Spleen (tissue), 11 donors: ENCODE data around the gene SERPINA1. TPM values are rescaled to one million over a fixed set of nuclear protein-coding genes. Genes with fewer than 3 reads are reported as not detected.

Source experiments
- DNase-seq: peaks from one replicate; pipeline ENCODE4 v3.0.0-alpha.2; 2020
- H3K27ac ChIP-seq, 8 donors: fragments of 200-600 bp; sonication (generic) in 7 of 8; 1 replicate in 4 of 8; 2 replicates in 4 of 8; pipeline versions ENCODE4 v1.5.0 to v1.8.0; 2016 to 2021; ENCODE audit warnings: inconsistent platforms in 4 of 8, mild to moderate bottlenecking in 4 of 8, moderate library complexity in 1 of 8
- H3K27me3 ChIP-seq, 7 donors: fragments of 200-600 bp; sonication (generic) in 6 of 7; replicated peaks in 1 of 7; 1 replicate in 4 of 7; 2 replicates in 3 of 7; pipeline versions ENCODE4 v1.5.0 to v1.8.0; 2016 to 2021; ENCODE audit warnings: inconsistent platforms in 3 of 7, mild to moderate bottlenecking in 1 of 7
- H3K36me3 ChIP-seq, 6 donors: fragments of 200-600 bp; sonication (generic) in 5 of 6; 1 replicate in 4 of 6; 2 replicates in 2 of 6; pipeline versions ENCODE4 v1.5.0 to v1.8.0; 2016 to 2021; ENCODE audit warnings: inconsistent platforms in 2 of 6
- H3K4me1 ChIP-seq, 6 donors: fragments of 200-600 bp; sonication (generic) in 5 of 6; 1 replicate in 3 of 6; 2 replicates in 3 of 6; pipeline versions ENCODE4 v1.5.0 to v1.8.0; 2016 to 2021; ENCODE audit warnings: inconsistent platforms in 3 of 6
- H3K4me3 ChIP-seq, 8 donors: fragments of 200-600 bp; sonication (generic) in 7 of 8; 1 replicate in 4 of 8; 2 replicates in 4 of 8; pipeline versions ENCODE4 v1.5.0 to v1.8.0; 2016 to 2021; ENCODE audit warnings: inconsistent platforms in 4 of 8, mild to moderate bottlenecking in 4 of 8, moderate library complexity in 2 of 8
- H3K9me3 ChIP-seq, 8 donors: fragments of 200-600 bp; sonication (generic) in 7 of 8; 1 replicate in 4 of 8; 2 replicates in 4 of 8; pipeline versions ENCODE4 v1.5.0 to v1.8.0; 2016 to 2021; ENCODE audit warnings: inconsistent platforms in 4 of 8
- POLR2A ChIP-seq, 3 donors: fragments of 450-650 bp; IDR thresholded peaks; one replicate each; pipeline ENCODE4 v1.5.1; 2017; ENCODE audit warnings: antibody characterized with exemption in 3 of 3, mild to moderate bottlenecking in 1 of 3
- POLR2AphosphoS5 ChIP-seq, 3 donors: sonication (generic); formaldehyde crosslinking; IDR thresholded peaks; one replicate each; pipeline ENCODE4 v1.5.1; 2017; ENCODE audit warnings: antibody characterized with exemption in 3 of 3
- WGBS, 5 donors: extraction: QIAGEN DNeasy Blood & Tissue Kit in 3 of 5; methylation state at CpG; one replicate each; pipeline versions ENCODE4 v1.1.5 to v1.1.7; 2013 to 2018; 5-methylcytosine and 5-hydroxymethylcytosine counted together
- intact Hi-C: fragments of 100-400 bp; cut with DNase I; formaldehyde crosslinking; loops from one replicate; pipeline ENCODE4 v1.15.0; 2023; ENCODE audit warnings: low total_unique reads
- polyA plus RNA-seq, 3 donors: library from polyadenylated mRNA; stranded (reverse); fragments of 200-250 nt; gene quantifications; one replicate each; pipeline ENCODE4 v1.2.1, GENCODE V29; 2013
- total RNA-seq, 7 donors: library from RNA; depleted of rRNA in 3 of 7; stranded (reverse); fragments of >200 nt in 3 of 7; fragmentation: NEBNext Ultra II Directional in 4 of 7; extraction: Animal tissue kit (Norgen Biotek cat#: 25700) in 4 of 7; gene quantifications; one replicate each; pipeline versions ENCODE4 v1.1.0 to v1.2.1, GENCODE V29; 2016 to 2021
- TF ChIP-seq, protein P1 (sequence below), 11 experiments: fragments of 200-600 bp in 7 of 11; fragments of 450-650 bp in 4 of 11; sonication (generic) in 4 of 11; IDR thresholded peaks in 8 of 11; conservative IDR thresholded peaks in 3 of 11; 1 replicate in 7 of 11; 2 replicates in 4 of 11; pipeline versions ENCODE4 v1.4.0 to v1.8.0; 2016 to 2021; ENCODE audit warnings: antibody characterized with exemption in 11 of 11, inconsistent platforms in 4 of 11, mild to moderate bottlenecking in 1 of 11
- donor health status: healthy with polysubstance abuse.
- donor health status: DM: no; HTN: no; CAD: no; lungs with moderate emphysema.
- donor health status: DM: no; HTN: no; CAD: no.
- donor health status: Bipolar disorder and iron deficiency.
- donor health status: healthy.
- donor health status: DM: no; HTN: no; CAD: no.
- donor health status: DM: yes; HTN: yes; CAD: no.

Gene SERPINA1
- total and polyA plus RNA-seq, 10 donors = 28.4 to 701 (median 203) TPM

DNA sequence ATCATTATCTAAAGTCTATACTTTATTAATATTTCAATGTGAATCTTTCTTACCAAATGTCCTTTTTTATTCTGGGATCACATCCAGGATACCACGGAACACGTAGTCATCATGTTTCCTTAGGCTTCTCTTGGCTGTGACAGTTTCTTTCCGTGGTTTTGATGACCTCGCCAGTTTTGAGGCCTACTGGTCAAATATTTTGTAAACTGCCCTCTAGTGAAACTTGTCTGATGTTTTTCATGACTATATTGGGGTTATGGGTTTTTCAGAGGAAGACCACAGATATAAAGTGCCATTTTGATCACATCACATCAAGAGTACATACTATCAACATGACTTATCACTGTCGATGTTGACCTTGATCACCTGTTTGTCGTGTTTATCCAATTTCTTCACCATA is 51.1 kb downstream of the SERPINA1 start:
- intact Hi-C loops = no loop called here
- H3K27me3 ChIP-seq = peaks cover 0 to 30% (median 0%) of the 10 kb centered on the region in 7 donors
- no peak for TF ChIP-seq POLR2AphosphoS5 (IDR thresholded peaks at IDR 0.05)
- no peak for TF ChIP-seq POLR2A (IDR thresholded peaks at IDR 0.05)
- TF ChIP-seq, protein P1, sequence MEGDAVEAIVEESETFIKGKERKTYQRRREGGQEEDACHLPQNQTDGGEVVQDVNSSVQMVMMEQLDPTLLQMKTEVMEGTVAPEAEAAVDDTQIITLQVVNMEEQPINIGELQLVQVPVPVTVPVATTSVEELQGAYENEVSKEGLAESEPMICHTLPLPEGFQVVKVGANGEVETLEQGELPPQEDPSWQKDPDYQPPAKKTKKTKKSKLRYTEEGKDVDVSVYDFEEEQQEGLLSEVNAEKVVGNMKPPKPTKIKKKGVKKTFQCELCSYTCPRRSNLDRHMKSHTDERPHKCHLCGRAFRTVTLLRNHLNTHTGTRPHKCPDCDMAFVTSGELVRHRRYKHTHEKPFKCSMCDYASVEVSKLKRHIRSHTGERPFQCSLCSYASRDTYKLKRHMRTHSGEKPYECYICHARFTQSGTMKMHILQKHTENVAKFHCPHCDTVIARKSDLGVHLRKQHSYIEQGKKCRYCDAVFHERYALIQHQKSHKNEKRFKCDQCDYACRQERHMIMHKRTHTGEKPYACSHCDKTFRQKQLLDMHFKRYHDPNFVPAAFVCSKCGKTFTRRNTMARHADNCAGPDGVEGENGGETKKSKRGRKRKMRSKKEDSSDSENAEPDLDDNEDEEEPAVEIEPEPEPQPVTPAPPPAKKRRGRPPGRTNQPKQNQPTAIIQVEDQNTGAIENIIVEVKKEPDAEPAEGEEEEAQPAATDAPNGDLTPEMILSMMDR (IDR thresholded peaks at IDR 0.05 in 8 of 11, conservative IDR thresholded peaks at IDR 0.05 in 3 of 11) = no peak
- no peak for DNase-seq
- peaks cover 0 to 8% (median 3%) of the 10 kb centered on the region in 6 donors for H3K4me1 ChIP-seq
- WGBS, 5 donors = 75 to 88% (median 82%) methylated on average over 6 of the region's 6 CpGs
- no peak overlapping the region for H3K27ac ChIP-seq
- H3K4me3 ChIP-seq = no peak overlapping the region
- no peaks in the 10 kb centered on the region for H3K36me3 ChIP-seq
- no peaks in the 10 kb centered on the region for H3K9me3 ChIP-seq

DNA sequence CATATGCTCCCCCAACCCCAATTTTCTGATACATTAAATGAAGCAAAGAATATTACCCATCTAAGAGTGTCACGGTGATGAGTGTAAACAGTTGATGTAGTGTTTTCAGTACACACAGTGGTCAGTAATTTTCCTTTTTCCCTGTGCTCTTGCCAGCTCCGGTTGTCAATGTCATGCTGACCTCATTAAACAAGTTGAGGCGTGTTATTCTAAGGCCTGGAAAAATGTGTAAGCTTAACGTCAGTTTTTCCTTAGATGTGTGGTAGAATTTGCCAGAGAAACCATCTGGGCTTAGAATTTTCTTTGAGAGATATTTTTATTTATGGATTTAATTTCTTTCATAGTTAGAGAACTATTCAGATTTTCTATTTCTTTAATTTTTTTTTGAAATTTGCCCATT is 53.5 kb downstream of the SERPINA1 start:
- Histone ChIP-seq H3K36me3 (no peaks in the 10 kb centered on the region), H3K4me3 (no peak overlapping the region), H3K27me3 (peaks cover 0 to 23% (median 0%) of the 10 kb centered on the region in 7 donors), H3K27ac (no peak overlapping the region), H3K4me1 (no peaks in the 10 kb centered on the region), H3K9me3 (no peaks in the 10 kb centered on the region)
- no peak for DNase-seq
- WGBS, 5 donors = 67 to 88% (median 77%) methylated on average over 4 of the region's 4 CpGs
- intact Hi-C loops = no loop called here
- no peak for TF ChIP-seq POLR2AphosphoS5 (IDR thresholded peaks at IDR 0.05)
- no peak for TF ChIP-seq POLR2A (IDR thresholded peaks at IDR 0.05)
- TF ChIP-seq, protein P1 (IDR thresholded peaks at IDR 0.05 in 8 of 11, conservative IDR thresholded peaks at IDR 0.05 in 3 of 11) = no peak

DNA sequence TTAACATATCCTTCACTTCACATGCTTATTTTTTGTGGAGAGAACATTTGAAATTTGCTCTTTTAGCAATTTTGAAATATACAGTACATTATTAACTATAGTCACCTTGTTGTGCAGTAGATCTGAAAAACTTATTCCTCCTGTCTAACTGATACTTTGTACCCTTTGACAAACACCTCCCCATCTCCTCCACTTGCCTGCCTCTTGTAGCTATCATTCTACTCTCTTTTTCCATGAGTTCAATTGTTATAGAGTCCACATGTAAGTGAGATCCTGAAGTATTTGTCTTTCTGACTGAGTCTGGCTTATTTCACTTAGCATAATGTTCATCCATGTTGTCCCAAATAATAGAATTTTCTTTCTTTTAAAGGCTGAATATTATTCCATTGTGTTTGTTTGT is 55.8 kb downstream of the SERPINA1 start:
- Histone ChIP-seq H3K27ac (no peak overlapping the region), H3K4me3 (no peak overlapping the region), H3K36me3 (no peaks in the 10 kb centered on the region), H3K27me3 (peaks cover 0 to 18% (median 0%) of the 10 kb centered on the region in 7 donors), H3K9me3 (no peaks in the 10 kb centered on the region), H3K4me1 (no peaks in the 10 kb centered on the region)
- intact Hi-C loops = no loop called here
- no peak for DNase-seq
- TF ChIP-seq, protein P1 (IDR thresholded peaks at IDR 0.05 in 8 of 11, conservative IDR thresholded peaks at IDR 0.05 in 3 of 11) = no peak
- no peak for TF ChIP-seq POLR2A (IDR thresholded peaks at IDR 0.05)
- TF ChIP-seq POLR2AphosphoS5 (IDR thresholded peaks at IDR 0.05) = no peak

DNA sequence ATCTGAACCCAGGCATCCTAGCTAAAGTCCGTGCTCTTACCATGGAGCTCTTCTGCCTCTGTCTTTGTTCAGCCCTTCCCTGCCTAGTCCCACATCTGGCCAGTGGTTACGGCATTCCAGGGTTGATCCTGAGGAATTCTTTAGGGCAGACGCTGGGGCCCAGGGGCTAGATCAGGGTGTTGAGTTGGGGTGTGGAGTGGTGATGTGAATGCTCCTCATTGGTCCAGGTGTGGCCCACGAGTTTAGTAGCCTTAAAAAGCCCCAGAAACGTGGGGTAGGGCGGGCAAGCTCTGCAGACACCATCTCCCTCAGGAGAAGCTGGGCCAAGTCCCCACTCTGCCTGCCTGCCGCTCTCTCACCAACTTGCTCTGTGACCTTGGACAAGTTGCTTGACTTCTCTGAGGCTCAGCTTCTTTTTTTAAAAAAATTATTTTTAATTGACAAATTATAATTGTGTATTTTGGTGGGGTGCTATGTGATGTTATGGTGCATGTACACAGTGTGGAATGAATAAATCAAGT is 56.3 kb downstream of the SERPINA1 start:
- WGBS, 5 donors = 55 to 78% (median 70%) methylated on average over 7 of the region's 7 CpGs

More for the DNA sequence above, 56.3 kb downstream of the SERPINA1 start:
- no peak for DNase-seq
- Histone ChIP-seq H3K9me3 (no peaks in the 10 kb centered on the region), H3K4me3 (no peak overlapping the region), H3K4me1 (no peaks in the 10 kb centered on the region), H3K27ac (no peak overlapping the region), H3K27me3 (peaks cover 0 to 18% (median 0%) of the 10 kb centered on the region in 7 donors), H3K36me3 (no peaks in the 10 kb centered on the region)
- TF ChIP-seq, protein P1 (IDR thresholded peaks at IDR 0.05 in 8 of 11, conservative IDR thresholded peaks at IDR 0.05 in 3 of 11) = no peak
- TF ChIP-seq POLR2A (IDR thresholded peaks at IDR 0.05) = no peak
- no peak for TF ChIP-seq POLR2AphosphoS5 (IDR thresholded peaks at IDR 0.05)
- intact Hi-C loops = no loop called here
